Measurements from ENCODE around the gene LRRC4C.

GRCh38 chr11:40938002-40938401 is 521.5 kb downstream of the LRRC4C start:
- TF ChIP-seq CTCF (IDR thresholded peaks at IDR 0.05) (no peak), EZH2 (IDR thresholded peaks at IDR 0.05) (no peak), EZH2phosphoT487 (IDR thresholded peaks at IDR 0.05) (no peak)
